GM18505 (cell line): ENCODE results near the gene OSBPL6.
"Not testable (repeated sequence)": the region's sequence is repeated elsewhere in the genome, so short reads cannot be mapped to it uniquely, and the experiment has no call there.

Experiments used
- ATAC-seq: cut with Tn5 transposase; IDR thresholded peaks from one replicate; pipeline ENCODE4 v1.9.1; 2021; ENCODE audit not compliant: unreplicated experiment
- POLR2A ChIP-seq: IDR thresholded peaks from 4 replicates; pipeline ENCODE4 v1.6.1; 2011; ENCODE audit warnings: borderline replicate concordance; ENCODE audit not compliant: insufficient read depth, insufficient read length; ENCODE audit errors: extremely low read depth

Gene OSBPL6

GRCh38 chr2:178395941-178396570 is 201.7 kb downstream of the OSBPL6 start:
- no peak for ATAC-seq
- TF ChIP-seq POLR2A = no peak

- ATAC-seq = peak; percentile 93
- TF ChIP-seq POLR2A = no peak
Measured at GRCh38 chr2:178397002-178397605, 202.8 kb downstream of the OSBPL6 start.

GRCh38 chr2:178401994-178402437 is 207.7 kb downstream of the OSBPL6 start:
- no peak for ATAC-seq
- no peak for TF ChIP-seq POLR2A

- TF ChIP-seq POLR2A = no peak
- peak; percentile 25 for ATAC-seq
Measured at GRCh38 chr2:178403671-178404306, 209.5 kb downstream of the OSBPL6 start.

GRCh38 chr2:178404368-178404767 is 210.1 kb downstream of the OSBPL6 start:
- ATAC-seq = peak; percentile 99
- TF ChIP-seq POLR2A = no peak

- ATAC-seq = no peak
- no peak for TF ChIP-seq POLR2A
Measured at GRCh38 chr2:178409261-178409660, 214.9 kb downstream of the OSBPL6 start.

- TF ChIP-seq POLR2A = no peak
- no peak for ATAC-seq
Measured at GRCh38 chr2:178412047-178412446, 217.7 kb downstream of the OSBPL6 start.

GRCh38 chr2:178412453-178412852 is 218.1 kb downstream of the OSBPL6 start:
- not testable (repeated sequence) for ATAC-seq

GRCh38 chr2:178413472-178414265 is 219.4 kb downstream of the OSBPL6 start:
- TF ChIP-seq POLR2A = peak; percentile 77
- ATAC-seq = peak; percentile 76

GRCh38 chr2:178414266-178415247 is 220.2 kb downstream of the OSBPL6 start:
- peak; percentile 75 for ATAC-seq
- peak; percentile 71 for TF ChIP-seq POLR2A

- ATAC-seq = no peak
- TF ChIP-seq POLR2A = no peak
Measured at GRCh38 chr2:178415979-178416378, 221.7 kb downstream of the OSBPL6 start.

- no peak for ATAC-seq
- no peak for TF ChIP-seq POLR2A
Measured at GRCh38 chr2:178417916-178418315, 223.6 kb downstream of the OSBPL6 start.
